ENCODE measurements around the gene FUNDC1. TPM values are rescaled to one million over a fixed set of nuclear protein-coding genes. Genes with fewer than 3 reads are reported as not detected.

Gene FUNDC1
- total RNA-seq, 1 donor from 2014 or later: 17.8 TPM

- H3K36me3 Mint-ChIP-seq: peaks cover 8% of the 10 kb centered on the region
Measured at GRCh38 chrX:44536198-44536597, 6.5 kb downstream of the FUNDC1 start.

GRCh38 chrX:44529310-44529709, 13.3 kb downstream of the FUNDC1 start:
- no peak for DNase-seq (ENCODE audit: extremely low spot score, unreplicated experiment)
- Mint-ChIP-seq H3K27me3 (no peaks in the 10 kb centered on the region), H3K4me1 (ENCODE audit: unreplicated experiment) (no peaks in the 10 kb centered on the region), H3K9me3 (no peaks in the 10 kb centered on the region), H3K36me3 (peaks cover 9% of the 10 kb centered on the region), H3K27ac (no peak overlapping the region), H3K4me3 (no peak overlapping the region)
- no peak for TF ChIP-seq CTCF (conservative IDR thresholded peaks at IDR 0.05)

More at GRCh38 chrX:44536198-44536597, 6.5 kb downstream of the FUNDC1 start:
- Mint-ChIP-seq H3K4me3 (no peak overlapping the region), H3K27ac (no peak overlapping the region), H3K27me3 (no peaks in the 10 kb centered on the region), H3K4me1 (ENCODE audit: unreplicated experiment) (peaks cover 6% of the 10 kb centered on the region), H3K9me3 (no peaks in the 10 kb centered on the region)
- no peak for DNase-seq (ENCODE audit: extremely low spot score, unreplicated experiment)
- no peak for TF ChIP-seq CTCF (conservative IDR thresholded peaks at IDR 0.05)

- Mint-ChIP-seq H3K27me3 (no peaks in the 10 kb centered on the region), H3K9me3 (no peaks in the 10 kb centered on the region), H3K4me3 (no peak overlapping the region), H3K36me3 (peaks cover 4% of the 10 kb centered on the region), H3K4me1 (ENCODE audit: unreplicated experiment) (no peaks in the 10 kb centered on the region), H3K27ac (no peak overlapping the region)
- TF ChIP-seq CTCF (conservative IDR thresholded peaks at IDR 0.05): no peak
- DNase-seq (ENCODE audit: extremely low spot score, unreplicated experiment): no peak
Measured at GRCh38 chrX:44514272-44514671, 28.4 kb downstream of the FUNDC1 start.

GRCh38 chrX:44507292-44507691, 35.4 kb downstream of the FUNDC1 start:
- H3K4me1 Mint-ChIP-seq (ENCODE audit: unreplicated experiment): no peaks in the 10 kb centered on the region
- no peak for DNase-seq (ENCODE audit: extremely low spot score, unreplicated experiment)
- no peak for TF ChIP-seq CTCF (conservative IDR thresholded peaks at IDR 0.05)
- no peak overlapping the region for H3K27ac Mint-ChIP-seq
- H3K27me3 Mint-ChIP-seq: no peaks in the 10 kb centered on the region
- H3K36me3 Mint-ChIP-seq: no peaks in the 10 kb centered on the region
- no peak overlapping the region for H3K4me3 Mint-ChIP-seq
- H3K9me3 Mint-ChIP-seq: no peaks in the 10 kb centered on the region

- Mint-ChIP-seq H3K4me3 (no peak overlapping the region), H3K27ac (no peak overlapping the region), H3K36me3 (no peaks in the 10 kb centered on the region), H3K9me3 (no peaks in the 10 kb centered on the region), H3K27me3 (no peaks in the 10 kb centered on the region), H3K4me1 (ENCODE audit: unreplicated experiment) (no peaks in the 10 kb centered on the region)
- TF ChIP-seq CTCF (conservative IDR thresholded peaks at IDR 0.05): no peak
- no peak for DNase-seq (ENCODE audit: extremely low spot score, unreplicated experiment)
Measured at GRCh38 chrX:44506678-44507077, 36.0 kb downstream of the FUNDC1 start.

- Mint-ChIP-seq H3K9me3 (no peaks in the 10 kb centered on the region), H3K27me3 (no peaks in the 10 kb centered on the region), H3K36me3 (no peaks in the 10 kb centered on the region), H3K4me3 (no peak overlapping the region), H3K27ac (no peak overlapping the region), H3K4me1 (ENCODE audit: unreplicated experiment) (no peaks in the 10 kb centered on the region)
- DNase-seq (ENCODE audit: extremely low spot score, unreplicated experiment): no peak
- TF ChIP-seq CTCF (conservative IDR thresholded peaks at IDR 0.05): no peak
Measured at GRCh38 chrX:44503560-44503959, 39.1 kb downstream of the FUNDC1 start.

All from type B pancreatic cell (in vitro differentiated cells).